HG03457 (cell line): ENCODE data around the gene ARL8B.
"Not testable (repeated sequence)": the region's sequence is repeated elsewhere in the genome, so short reads cannot be mapped to it uniquely, and the experiment has no call there.

ENCODE experiments used
- ATAC-seq: cut with Tn5 transposase; IDR thresholded peaks from one replicate; pipeline ENCODE4 v1.9.1; 2021; ENCODE audit warnings: moderate number of reproducible peaks; ENCODE audit not compliant: unreplicated experiment

ARL8B gene

DNA sequence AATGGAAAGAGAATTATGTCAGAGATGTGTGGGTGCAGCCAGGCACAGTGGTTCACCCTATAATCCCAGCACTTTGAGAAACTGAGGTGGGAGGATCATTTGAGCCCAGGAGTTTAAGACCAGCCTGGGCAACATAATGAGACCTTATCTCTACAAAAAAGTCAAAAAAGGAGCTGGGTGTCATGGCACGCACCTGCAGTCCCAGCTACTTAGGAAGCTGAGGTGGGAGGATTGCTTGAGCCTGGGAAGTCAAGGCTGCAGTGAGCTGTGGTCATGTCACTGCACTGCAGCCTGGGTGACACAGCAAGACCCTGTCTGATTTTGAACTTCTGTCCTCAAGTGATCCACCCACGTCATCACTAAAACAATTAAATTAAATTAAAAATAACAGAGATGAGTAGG lies 15.2 kb upstream of the ARL8B start:
- ATAC-seq = not testable (repeated sequence)

DNA sequence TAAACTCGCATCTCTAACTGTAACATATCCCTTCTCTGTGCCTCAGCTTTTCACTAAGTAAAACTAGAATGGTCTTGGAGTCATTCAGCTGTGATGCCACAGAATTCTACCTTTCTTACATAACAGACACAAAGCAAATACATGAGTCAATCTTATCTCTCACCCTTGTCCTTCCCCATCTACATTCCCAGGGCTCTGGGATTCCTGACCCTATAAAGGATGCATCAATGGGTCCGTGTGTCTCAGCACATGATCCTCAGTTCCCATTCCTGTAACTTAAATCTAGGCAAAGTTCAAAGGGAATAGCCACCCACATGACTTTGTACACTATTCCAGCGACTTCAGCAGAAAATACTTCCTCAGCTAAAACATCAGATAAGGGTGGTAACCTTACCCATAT lies 11.8 kb upstream of the ARL8B start:
- no peak for ATAC-seq

DNA sequence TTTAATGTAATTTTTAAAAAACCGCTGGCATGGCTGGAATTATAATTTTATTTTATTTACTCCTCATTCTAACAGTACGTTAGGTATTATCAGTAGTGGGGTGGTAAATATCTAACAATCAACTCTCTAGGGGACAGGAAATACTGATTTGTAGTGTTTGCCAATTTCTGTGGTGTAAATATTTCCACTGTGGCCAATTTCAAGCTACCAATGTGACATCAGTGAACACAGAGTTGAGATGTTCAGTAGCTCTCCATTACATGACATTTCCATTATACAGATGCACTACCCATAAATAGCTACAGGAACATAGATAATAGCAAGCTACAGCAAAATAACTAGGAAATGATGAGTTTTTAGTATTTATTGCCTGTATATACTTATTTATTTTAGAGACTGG lies 10.0 kb upstream of the ARL8B start:
- ATAC-seq = no peak

DNA sequence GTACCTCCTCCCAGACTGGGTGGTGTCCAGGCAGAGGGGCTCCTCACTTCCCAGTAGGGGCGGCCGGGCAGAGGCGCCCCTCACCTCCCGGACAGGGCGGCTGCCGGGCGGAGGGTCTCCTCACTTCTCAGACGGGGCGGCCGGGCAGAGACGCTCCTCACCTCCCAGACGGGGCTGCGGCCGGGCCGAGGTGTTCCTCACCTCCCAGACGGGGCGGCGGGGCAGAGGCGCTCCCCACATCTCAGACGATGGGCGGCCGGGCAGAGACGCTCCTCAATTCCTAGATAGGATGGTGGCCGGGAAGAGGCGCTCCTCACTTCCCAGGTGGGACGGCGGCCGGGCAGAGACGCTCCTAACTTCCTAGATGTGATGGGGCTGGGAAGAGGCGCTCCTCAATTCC lies 8.4 kb upstream of the ARL8B start:
- ATAC-seq = not testable (repeated sequence)

DNA sequence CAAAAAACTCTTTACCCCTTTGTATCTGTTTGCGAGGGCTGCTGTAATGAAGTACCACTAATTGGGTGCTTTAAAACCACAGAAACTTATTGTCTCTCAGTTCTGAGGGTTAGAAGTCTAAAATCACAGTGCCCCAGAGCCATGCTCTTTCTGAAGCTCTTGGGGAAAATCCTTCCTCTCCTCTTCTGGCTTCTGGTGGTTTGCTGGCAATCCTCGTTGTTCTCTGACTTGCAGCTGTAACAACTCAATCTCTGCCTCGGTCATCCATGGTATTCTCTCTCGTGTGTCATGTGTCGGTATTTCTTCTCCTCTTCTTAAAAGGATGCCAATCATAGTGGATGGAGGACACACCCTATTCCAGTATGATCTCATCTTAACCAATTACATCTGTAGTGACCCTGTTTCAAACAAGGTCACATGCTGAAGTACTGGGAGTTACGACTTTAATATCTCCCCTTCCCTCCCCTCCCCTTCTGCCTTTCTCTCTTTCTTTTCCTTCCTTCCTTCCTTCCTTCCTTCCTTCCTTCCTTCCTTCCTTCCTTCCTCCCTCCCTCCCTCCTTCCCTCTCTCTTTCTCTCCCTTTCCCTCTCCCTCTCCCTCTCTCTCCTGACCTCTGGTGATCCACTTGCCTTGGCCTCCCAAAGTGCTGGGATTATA lies 6.5 kb upstream of the ARL8B start:
- ATAC-seq = no peak

DNA sequence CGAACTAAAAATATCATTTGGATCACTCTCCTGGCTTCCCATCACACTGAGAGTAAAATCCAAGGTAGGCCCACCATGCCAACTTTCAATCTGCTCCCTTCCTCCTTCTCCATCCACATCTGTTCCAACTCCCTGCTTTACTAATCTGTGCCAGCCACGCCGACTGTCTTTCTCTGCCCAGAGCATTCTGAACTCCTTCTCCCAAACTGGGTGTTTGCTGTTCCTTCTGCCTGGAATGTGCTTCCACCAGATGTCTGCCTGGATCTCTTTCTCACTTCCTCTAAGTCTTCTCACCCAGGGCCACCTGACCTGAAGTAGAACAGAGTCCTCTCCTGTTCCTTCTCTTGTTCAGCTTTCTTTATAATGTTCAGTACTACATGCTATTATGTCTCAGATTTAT lies 5.6 kb upstream of the ARL8B start:
- no peak for ATAC-seq

DNA sequence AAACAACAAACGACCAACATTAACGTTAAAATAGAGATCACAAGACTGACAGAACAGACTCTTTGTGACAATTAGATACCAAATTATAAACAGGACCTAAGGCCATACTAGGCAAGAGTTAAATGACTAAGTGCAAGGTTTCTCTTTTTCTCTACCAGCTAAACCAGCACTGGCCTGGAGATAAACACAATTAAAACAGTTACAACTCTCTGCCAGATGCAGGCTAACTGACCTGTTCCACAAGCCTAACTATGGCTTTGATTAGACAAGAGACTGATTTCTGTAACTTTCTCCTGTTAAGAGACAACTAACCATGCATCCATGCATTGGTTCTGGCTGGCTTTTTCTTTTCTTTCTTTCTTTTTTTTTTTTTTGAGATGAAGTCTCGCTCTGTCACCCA lies 1.6 kb upstream of the ARL8B start:
- ATAC-seq = no peak

DNA sequence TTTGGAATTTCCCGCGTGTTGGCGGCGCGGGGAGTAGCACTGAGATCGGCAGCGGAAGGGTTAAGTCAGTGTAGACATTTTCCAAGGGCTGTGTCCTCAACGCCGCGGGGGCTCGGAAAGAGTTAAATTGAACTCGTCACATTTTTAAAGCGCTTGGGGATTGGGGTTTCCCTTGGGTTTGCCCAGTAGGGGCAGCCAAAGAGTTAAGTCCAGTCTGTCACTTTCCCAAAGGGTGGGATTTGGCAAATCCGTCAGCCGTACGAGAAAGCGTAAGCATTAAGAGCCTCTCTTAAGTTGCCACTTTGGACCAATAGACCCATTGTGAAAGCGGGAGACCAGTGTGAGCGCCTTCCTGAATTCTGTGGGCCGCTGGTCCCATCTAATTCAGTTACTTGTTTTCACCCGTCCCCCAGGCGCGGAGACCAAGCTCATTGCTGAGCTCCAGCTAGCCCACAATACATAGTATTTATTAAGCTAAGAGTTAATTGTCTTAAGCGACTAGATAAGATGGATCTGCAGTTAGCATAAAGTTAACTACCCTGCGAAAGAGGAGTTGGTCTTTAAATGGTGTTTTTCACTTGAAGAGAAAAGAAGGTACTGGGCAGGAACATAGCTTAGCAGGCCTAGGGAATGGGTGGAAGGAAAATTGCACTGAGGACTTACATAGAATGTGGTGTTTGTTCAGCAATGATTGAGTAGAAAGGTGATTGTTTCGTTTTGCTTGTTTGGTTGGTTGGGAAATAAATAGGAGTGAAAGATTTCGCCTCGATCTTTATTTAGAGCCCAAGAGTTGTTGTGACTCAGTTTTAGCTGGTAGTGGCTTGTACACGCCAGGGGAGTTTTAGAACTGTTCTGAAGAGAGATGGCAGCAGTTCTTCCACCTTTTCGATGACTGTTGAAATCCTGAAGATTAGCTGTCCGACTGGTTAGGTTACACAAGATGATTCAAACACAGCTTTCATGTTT lies 932 bp downstream of the ARL8B start:
- peak; percentile 3 for ATAC-seq

DNA sequence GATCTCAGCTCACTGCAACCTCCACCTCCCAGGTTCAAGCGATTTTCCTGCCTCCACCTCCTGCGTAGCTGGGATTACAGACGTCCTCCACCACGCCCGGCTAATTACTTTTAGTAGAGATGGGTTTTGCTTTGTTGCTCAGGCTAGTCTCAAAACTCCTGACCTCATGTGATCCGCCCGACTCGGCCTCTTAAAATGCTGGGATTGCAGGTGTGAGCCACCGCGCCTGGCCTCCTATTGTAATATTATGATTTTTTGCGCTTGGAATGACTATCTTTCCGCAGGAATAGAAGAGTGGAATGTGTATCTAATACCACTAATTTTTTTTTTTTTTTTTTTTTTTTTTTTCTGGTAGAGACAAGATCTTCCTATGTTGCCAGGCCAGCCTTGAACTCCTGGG lies 1.8 kb downstream of the ARL8B start:
- ATAC-seq = no peak

DNA sequence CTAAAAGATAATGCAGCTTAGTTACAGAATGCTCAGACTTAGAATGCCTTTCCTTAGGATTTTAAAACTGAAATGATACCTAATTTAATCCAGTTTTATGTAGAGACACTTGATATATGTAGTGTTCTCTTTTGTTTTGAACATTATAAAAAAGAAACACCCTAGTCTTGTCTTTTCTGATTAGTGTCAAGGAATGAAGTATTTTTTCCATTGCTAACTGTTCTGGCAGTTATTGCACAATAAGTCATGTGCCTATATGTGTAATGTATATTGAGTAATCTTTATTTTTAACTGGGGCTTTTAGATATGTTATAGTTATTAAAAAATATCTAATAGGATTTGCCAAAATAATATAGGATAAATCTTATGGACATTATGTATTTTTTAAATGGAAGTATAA lies 4.5 kb downstream of the ARL8B start:
- no peak for ATAC-seq

DNA sequence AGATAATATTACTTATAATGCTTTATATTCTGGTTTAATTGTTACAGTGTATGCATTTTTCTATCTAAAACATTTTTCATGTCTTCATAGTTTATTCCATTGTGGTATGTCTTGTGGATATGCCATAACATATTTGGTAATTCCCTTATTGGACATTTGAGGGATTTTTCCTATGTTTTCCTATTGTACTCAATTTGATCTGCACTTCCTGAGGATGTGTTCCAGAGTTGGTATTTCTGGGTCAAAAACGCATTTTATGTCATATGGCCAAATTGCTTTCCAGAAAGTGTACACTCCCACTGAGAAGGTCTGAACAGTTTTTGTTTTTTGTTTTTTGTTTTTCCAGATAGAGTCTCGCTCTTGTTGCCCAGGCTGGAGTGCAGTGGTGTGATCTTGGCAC lies 6.8 kb downstream of the ARL8B start:
- no peak for ATAC-seq

DNA sequence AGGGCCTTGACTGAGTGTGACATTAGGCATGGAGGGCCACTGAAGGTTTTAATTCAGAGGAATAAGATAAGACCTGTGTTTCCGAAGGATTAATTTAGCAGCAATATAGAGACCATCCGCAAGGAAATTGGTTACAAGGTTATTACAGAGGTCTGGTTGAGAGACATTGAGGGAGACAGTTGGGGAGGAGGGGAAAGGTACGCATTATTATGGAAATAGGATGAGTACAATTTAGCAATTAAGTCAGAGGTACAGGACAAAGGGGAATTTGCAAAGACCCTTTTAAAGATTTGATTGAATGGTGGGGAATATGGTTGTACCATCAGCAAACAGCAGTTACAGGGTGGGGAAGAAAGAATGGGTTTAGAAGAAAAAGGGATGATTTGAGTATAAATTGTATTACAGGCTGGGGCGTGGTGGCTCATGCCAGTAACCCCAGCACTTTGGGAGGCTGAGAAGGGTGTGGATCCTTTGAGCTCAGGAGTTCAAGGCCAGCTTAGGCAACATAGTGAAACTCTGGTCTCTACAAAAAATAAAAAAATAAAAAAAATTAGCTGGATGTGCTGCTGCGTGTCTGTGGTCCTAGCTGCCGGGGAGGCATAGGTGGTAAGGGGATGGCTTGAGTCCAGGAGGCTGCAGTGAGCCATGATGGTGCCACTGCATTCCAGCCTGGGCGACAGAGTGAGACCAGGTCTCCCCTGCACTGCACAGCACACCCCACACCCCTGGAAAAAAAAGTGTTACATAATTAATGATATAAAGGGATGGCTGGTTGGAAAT lies 11.3 kb downstream of the ARL8B start:
- no peak for ATAC-seq

DNA sequence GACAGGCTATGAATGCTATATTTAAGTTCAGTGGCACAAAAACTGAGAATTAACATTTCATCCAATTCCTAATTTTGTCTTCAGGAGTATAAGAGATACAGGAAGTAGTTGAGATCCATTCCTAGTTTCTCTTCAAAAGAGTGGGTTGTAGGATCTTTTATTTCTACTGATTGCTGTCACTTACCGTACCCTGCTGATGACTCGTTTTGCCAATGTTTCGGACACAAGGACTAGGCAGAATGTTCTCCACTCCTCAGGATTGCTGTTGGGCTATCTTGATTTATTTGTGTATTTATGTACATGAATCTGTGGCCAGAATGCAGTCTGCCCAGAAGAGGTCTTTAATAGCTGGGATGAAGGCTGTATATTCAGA lies 11.9 kb downstream of the ARL8B start:
- ATAC-seq = no peak

DNA sequence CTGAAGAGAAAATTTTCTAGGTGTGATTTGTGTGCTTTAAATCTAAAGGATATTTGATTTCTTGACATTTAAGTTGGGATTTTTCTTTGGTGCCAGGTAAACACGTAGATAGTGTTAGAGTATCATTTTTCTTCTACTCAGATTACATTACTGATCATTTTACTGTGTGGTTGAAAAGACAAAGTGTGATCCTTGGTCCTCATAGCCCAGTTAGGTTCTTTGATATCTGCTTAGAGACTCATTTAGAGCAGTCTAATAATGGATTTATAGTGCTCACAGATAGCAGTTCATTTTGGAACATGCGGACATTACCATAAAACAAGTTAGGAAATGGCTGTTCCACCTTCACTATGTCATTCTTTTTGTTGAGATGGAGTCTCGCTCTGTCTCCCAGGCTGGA lies 12.4 kb downstream of the ARL8B start:
- ATAC-seq = no peak

DNA sequence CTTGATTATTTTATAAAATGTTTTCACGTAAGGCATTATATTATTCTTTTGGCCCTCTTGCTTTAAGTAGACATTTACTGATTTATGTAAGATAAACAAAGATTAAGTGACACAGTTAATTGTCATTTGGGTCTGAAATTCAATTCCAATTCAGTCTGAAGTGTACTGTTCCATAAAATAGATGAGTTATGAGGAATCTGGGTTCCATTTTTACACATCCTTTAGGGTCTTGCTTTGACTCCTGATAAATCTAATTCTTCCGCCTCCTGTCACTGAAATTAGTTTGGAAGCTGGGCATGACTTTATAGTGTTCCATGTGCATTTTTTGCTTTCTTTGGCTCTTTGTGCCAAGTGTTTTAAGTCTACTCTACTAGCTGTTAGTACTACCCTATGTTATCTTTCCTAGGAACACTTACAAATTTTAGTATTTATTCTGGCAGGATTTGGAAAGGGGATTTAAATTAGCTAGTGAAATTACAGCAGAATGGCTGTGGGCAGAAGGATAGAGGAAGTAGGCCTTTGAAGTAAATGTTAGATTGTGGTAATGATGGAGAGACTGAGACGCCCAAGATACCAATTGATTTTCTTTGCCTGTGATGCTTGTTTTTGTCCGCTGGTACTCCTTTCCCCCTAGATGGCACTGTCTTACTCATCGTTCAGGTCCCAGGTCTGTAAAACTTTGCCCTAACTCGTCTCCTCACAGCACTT lies 14.3 kb downstream of the ARL8B start:
- peak; percentile 63 for ATAC-seq

DNA sequence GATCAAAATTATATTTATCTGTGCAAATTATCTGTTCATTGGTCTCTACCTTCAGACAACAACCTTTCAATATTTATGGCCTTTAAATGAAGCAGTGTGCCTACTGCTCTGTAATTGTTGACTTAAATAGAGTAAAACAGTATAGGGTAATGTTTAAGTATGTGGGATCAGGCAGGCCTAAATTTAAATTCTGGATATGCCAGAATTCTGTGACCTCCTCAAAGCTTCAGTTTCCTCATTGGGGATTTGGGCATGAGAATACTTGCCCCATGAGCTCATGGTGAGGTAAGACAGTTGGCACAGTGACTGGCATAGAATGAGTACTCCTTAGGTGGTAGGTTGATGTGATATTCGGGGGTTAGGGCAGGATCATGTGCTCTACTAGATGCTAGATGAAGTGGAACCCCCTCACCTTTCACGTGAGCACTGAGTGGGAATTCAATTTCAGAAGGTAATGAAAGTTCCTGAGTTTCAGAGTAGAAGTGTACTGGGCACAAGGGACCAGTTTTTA lies 14.9 kb downstream of the ARL8B start:
- no peak for ATAC-seq

DNA sequence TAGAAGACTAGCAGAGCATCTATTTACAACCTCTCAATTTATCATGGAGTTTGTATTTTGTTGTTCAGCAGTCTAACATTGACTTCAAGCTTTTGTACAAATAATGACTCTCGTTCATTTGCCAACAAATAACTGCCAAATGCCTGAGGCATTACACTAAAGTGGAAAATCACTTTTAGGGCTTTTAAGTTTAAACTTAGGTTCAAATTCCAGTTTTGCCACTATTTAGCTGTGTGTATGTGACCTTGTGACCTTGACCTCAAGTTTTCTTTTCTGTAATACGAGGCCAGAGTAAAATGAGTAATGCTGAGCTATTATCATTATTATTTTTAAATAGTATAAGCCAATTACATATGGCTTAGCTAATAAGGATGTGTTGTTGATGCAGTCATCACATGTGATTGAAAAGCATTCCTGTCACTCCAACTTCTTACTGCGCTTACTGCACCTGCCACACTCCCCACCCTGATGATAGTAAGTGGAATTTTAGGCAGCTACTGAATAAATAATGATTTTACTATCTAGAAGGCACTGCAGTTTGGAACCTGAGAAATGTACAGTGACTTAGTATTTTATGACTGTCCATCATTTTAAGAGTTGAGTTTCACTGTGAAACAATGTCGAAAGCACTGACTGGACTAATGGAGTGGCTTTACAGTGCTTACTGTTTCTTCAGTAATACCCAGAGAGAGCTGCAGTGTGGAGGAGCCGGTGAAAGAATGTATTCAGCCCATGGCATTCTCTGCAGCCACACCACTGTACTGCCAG lies 16.3 kb downstream of the ARL8B start:
- no peak for ATAC-seq

DNA sequence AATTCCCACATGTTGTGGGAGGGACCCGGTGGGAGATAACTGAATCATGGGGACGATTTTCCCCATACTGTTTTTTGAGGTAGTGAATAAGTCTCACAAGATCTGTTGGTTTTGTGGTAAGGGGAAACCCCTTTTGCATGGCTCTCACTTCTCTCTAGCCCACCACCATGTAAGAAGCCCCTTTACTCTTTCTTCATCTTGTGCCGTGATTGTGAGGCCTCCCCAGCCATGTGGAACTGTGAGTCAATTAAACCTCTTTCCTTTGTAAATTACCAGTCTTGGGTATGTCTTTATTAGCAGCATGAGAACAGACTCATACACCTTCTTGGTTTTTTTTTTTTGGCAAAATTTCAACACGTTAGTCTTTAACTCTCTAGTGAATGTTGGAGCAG lies 18.1 kb downstream of the ARL8B start:
- peak; percentile 47 for ATAC-seq

DNA sequence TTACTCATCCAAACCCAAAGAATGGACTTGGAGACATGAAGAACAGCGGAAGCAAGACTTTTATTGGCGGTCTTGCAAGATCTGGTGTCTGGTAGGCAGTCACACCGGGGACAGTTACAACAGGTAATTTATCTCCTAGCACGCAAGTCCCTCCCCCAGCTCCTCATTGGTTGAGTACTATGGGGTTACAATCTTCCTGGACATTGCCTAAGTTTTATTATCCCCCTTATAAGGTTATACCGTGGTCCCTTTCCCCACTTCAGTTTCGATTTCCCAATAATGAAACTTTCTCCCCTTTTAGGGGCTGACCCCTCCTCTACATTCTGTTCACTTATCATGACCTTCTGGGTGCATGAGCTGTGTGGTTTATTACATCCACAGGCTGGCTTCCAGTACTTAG lies 18.7 kb downstream of the ARL8B start:
- ATAC-seq = no peak

DNA sequence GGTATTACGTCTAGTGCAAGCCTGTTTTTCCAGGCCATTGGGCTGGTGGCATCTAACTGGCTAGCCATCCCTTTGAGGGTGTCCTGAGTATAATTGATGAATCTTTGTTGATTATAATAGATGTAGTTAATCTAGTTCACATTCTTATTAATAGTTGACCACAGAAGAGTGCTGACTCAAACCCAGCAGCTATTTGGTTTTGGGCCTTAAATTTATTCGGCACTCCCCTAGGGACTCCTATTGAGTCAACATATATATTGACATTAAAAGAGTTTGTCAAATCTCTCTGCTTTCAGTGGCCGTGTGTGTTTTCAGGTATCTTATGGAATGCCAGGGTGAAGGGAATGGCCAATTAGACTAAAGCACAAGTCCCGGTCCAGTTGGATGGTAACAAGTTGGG lies 19.7 kb downstream of the ARL8B start:
- ATAC-seq = no peak
